CD14-positive monocyte (primary cell): ENCODE measurements around the gene CLVS2. TPM values are rescaled to one million over a fixed set of nuclear protein-coding genes. Genes with fewer than 3 reads are reported as not detected.

Source experiments
- DNase-seq, 3 donors: peaks; one replicate each; pipeline ENCODE4 v3.0.0-alpha.2; 2011 to 2022
- H2AFZ ChIP-seq: 2 replicates; pipeline ENCODE4 v1.6.0; 2012; ENCODE audit warnings: mild to moderate bottlenecking, low read depth, low read length, inconsistent platforms; ENCODE audit not compliant: insufficient read depth, poor library complexity, severe bottlenecking
- H3K27ac ChIP-seq, 2 donors: 1 replicate in 1 of 2; 2 replicates in 1 of 2; pipeline ENCODE4 v1.5.1; 2012 to 2013; ENCODE audit warnings: low read length in 2 of 2, control low read depth in 1 of 2, inconsistent platforms in 1 of 2, low read depth in 1 of 2, mild to moderate bottlenecking in 1 of 2
- H3K27me3 ChIP-seq, 2 donors: one replicate each; pipeline versions ENCODE4 v1.6.0 to v1.6.1; 2011 to 2013; ENCODE audit warnings: low read length in 2 of 2; ENCODE audit not compliant: control insufficient read depth in 2 of 2, insufficient read depth in 2 of 2
- H3K36me3 ChIP-seq, 2 donors: replicated peaks in 1 of 2; 1 replicate in 1 of 2; 2 replicates in 1 of 2; pipeline versions ENCODE4 v1.5.1 to v1.6.1; 2012 to 2013; ENCODE audit warnings: low read length in 2 of 2, control low read depth in 1 of 2, inconsistent platforms in 1 of 2, mild to moderate bottlenecking in 1 of 2; ENCODE audit not compliant: insufficient read depth in 2 of 2, control insufficient read depth in 1 of 2
- H3K4me1 ChIP-seq, 2 donors: 1 replicate in 1 of 2; 2 replicates in 1 of 2; pipeline versions ENCODE4 v1.5.1 to v1.6.1; 2012 to 2013; ENCODE audit warnings: low read length in 2 of 2, control low read depth in 1 of 2, inconsistent platforms in 1 of 2, mild to moderate bottlenecking in 1 of 2, moderate library complexity in 1 of 2; ENCODE audit not compliant: insufficient read depth in 2 of 2, control insufficient read depth in 1 of 2
- H3K4me2 ChIP-seq: replicated peaks from 2 replicates; pipeline ENCODE3; 2012; ENCODE audit warnings: low read length, moderate library complexity, mild to moderate bottlenecking; ENCODE audit not compliant: poor library complexity, severe bottlenecking; ENCODE audit errors: extremely low read depth
- H3K4me3 ChIP-seq, 3 experiments: fragments of 200-600 bp in 1 of 3; sonication (generic) in 1 of 3; replicated peaks in 1 of 3; 1 replicate in 2 of 3; 2 replicates in 1 of 3; pipeline ENCODE4 v1.5.1; 2011 to 2013; ENCODE audit warnings: low read length in 3 of 3, mild to moderate bottlenecking in 3 of 3, control low read depth in 2 of 3, low read depth in 2 of 3, inconsistent platforms in 1 of 3, moderate library complexity in 1 of 3
- H3K79me2 ChIP-seq: 2 replicates; pipeline ENCODE4 v1.6.0; 2012; ENCODE audit warnings: mild to moderate bottlenecking, control low read depth, inconsistent platforms, low read length, moderate library complexity; ENCODE audit not compliant: insufficient read depth
- H3K9ac ChIP-seq: 2 replicates; pipeline ENCODE4 v1.6.0; 2017; ENCODE audit warnings: low read length, mild to moderate bottlenecking; ENCODE audit not compliant: insufficient read depth, poor library complexity, severe bottlenecking
- H3K9me3 ChIP-seq, 2 donors: replicated peaks in 1 of 2; 1 replicate in 1 of 2; 2 replicates in 1 of 2; pipeline versions ENCODE4 v1.5.1 to v1.6.1; 2012 to 2013; ENCODE audit warnings: low read length in 2 of 2, control low read depth in 1 of 2; ENCODE audit not compliant: control insufficient read depth in 1 of 2, insufficient read depth in 1 of 2
- H4K20me1 ChIP-seq: 2 replicates; pipeline ENCODE4 v1.6.0; 2012; ENCODE audit warnings: mild to moderate bottlenecking, low read length, control low read depth, moderate library complexity; ENCODE audit not compliant: insufficient read depth
- H3K27ac Mint-ChIP-seq, 7 donors: one replicate each; pipeline ENCODE4 v1.8.0; 2020; ENCODE audit warnings: mild to moderate bottlenecking in 7 of 7, mixed read lengths in 7 of 7, moderate library complexity in 6 of 7, inconsistent platforms in 2 of 7
- H3K27me3 Mint-ChIP-seq, 3 donors: one replicate each; pipeline ENCODE4 v1.8.0; 2021 to 2022; ENCODE audit warnings: low read depth in 3 of 3, mild to moderate bottlenecking in 3 of 3, mixed read lengths in 3 of 3, moderate library complexity in 3 of 3, inconsistent platforms in 1 of 3
- H3K36me3 Mint-ChIP-seq, 2 donors: one replicate each; pipeline ENCODE4 v1.8.0; 2020; ENCODE audit warnings: mixed read lengths in 2 of 2, inconsistent platforms in 1 of 2, mild to moderate bottlenecking in 1 of 2
- H3K4me1 Mint-ChIP-seq: one replicate; pipeline ENCODE4 v1.8.0; 2020; ENCODE audit warnings: mild to moderate bottlenecking, mixed read lengths
- H3K4me3 Mint-ChIP-seq, 2 donors: one replicate each; pipeline ENCODE4 v1.8.0; 2020; ENCODE audit warnings: mild to moderate bottlenecking in 2 of 2, mixed read lengths in 2 of 2, moderate library complexity in 1 of 2
- H3K9me3 Mint-ChIP-seq, 7 donors: one replicate each; pipeline ENCODE4 v1.8.0; 2020 to 2022; ENCODE audit warnings: mixed read lengths in 7 of 7, mild to moderate bottlenecking in 6 of 7, moderate library complexity in 6 of 7, inconsistent platforms in 2 of 7
- CTCF ChIP-seq: fragments of 200-600 bp; IDR thresholded peaks from one replicate; pipeline ENCODE4 v1.8.0; 2022; ENCODE audit warnings: antibody characterized with exemption, mild to moderate bottlenecking
- WGBS: methylation state at CpG from one replicate; pipeline ENCODE4 v1.1.5; 2013; ENCODE audit warnings: missing lambda C conversion rate; ENCODE audit not compliant: insufficient coverage; 5-methylcytosine and 5-hydroxymethylcytosine counted together
- intact Hi-C, 2 donors: fragments of 100-400 bp; cut with micrococcal nuclease; formaldehyde crosslinking; loops; one replicate each; pipeline versions ENCODE4 v1.15.0 to v1.15.1; 2023
- polyA plus RNA-seq, 3 donors: library from polyadenylated mRNA; depleted of rRNA in 1 of 3; unstranded in 2 of 3; stranded (reverse) in 1 of 3; fragments of 300-500 nt in 2 of 3; fragments of >200 nt in 1 of 3; fragmentation: Illumina TruSeq in 2 of 3; gene quantifications; 1 replicate in 2 of 3; 2 replicates in 1 of 3; pipeline ENCODE4 v1.2.3, GENCODE V29; 2012 to 2021

The CLVS2 gene
- polyA plus RNA-seq, 3 donors = not detected

- Histone ChIP-seq H4K20me1 (no peaks in the 10 kb centered on the region), H3K36me3 (no peaks in the 10 kb centered on the region), H3K4me3 (no peak overlapping the region), H3K9me3 (no peaks in the 10 kb centered on the region), H3K79me2 (no peaks in the 10 kb centered on the region), H3K27me3 (no peaks in the 10 kb centered on the region), H2AFZ (no peak overlapping the region), H3K9ac (no peak overlapping the region), H3K27ac (no peak overlapping the region), H3K4me1 (no peaks in the 10 kb centered on the region), H3K4me2 (no peak overlapping the region)
- DNase-seq = no peak
- H3K4me3 Mint-ChIP-seq = no peak overlapping the region
- no peak for TF ChIP-seq CTCF
- H3K27me3 Mint-ChIP-seq = no peaks in the 10 kb centered on the region
- no peak overlapping the region for H3K27ac Mint-ChIP-seq
- intact Hi-C loops = no loop called here
- no peaks in the 10 kb centered on the region for H3K4me1 Mint-ChIP-seq
- H3K9me3 Mint-ChIP-seq = peaks cover 0 to 11% (median 3%) of the 10 kb centered on the region in 7 donors
- H3K36me3 Mint-ChIP-seq = no peaks in the 10 kb centered on the region
Measured at GRCh38 chr6:122962000-122962624, 33.9 kb upstream of the CLVS2 start.

DNA sequence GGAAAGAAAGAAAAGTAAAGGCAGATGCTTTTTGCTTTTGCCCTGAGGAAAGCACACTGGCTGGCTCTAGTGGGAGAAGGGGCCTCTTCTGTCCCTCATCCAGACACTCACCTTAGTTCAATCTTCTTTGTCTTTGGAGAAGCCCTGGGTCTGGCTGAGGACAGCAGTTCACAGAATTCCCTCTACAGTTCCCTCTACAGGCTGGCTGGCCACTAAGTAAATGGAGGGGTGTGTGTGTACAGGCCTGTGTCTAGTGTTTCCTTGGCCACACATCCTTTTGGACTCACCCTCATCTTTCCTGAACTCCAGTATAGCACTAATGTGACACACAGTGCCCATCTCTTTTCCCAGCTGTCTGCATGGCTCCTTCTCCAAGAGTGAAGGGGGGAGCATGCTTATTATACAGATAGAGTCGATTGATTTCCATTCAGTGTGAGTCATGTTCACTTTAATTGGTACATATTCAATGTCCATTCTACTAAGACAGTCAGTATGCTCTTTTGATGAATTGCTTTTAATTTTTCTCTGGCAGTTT is 26.0 kb upstream of the CLVS2 start:
- no peaks in the 10 kb centered on the region for H3K9me3 Mint-ChIP-seq
- no peak overlapping the region for H3K4me2 ChIP-seq
- H3K79me2 ChIP-seq = no peaks in the 10 kb centered on the region
- H3K27ac ChIP-seq = no peak overlapping the region
- WGBS = no CpG with 5 or more reads among the region's 1 CpG
- no peaks in the 10 kb centered on the region for H3K4me1 ChIP-seq
- DNase-seq = no peak
- H3K27me3 Mint-ChIP-seq = no peaks in the 10 kb centered on the region
- intact Hi-C loops = no loop called here
- H3K27ac Mint-ChIP-seq = no peak overlapping the region
- H4K20me1 ChIP-seq = no peaks in the 10 kb centered on the region
- no peaks in the 10 kb centered on the region for H3K4me1 Mint-ChIP-seq
- H3K36me3 Mint-ChIP-seq = no peaks in the 10 kb centered on the region
- no peaks in the 10 kb centered on the region for H3K27me3 ChIP-seq
- no peak overlapping the region for H2AFZ ChIP-seq
- H3K4me3 ChIP-seq = no peak overlapping the region
- no peak overlapping the region for H3K9ac ChIP-seq
- H3K36me3 ChIP-seq = no peaks in the 10 kb centered on the region
- H3K9me3 ChIP-seq = no peaks in the 10 kb centered on the region
- no peak overlapping the region for H3K4me3 Mint-ChIP-seq
- no peak for TF ChIP-seq CTCF
